OCI-LY7 (cell line): ENCODE measurements around the gene VAMP2. TPM values are rescaled to one million over a fixed set of nuclear protein-coding genes. Genes with fewer than 3 reads are reported as not detected.
A peak's percentile ranks its signal among the peaks of the same experiment; 100 is the strongest.

ENCODE experiments used
- BruUV-seq: library from RNA; stranded (reverse); fragments of 400-500 nt; replicated peaks from 2 replicates; lab custom pipeline; 2021; lab: Mats Ljungman, UMichigan
- CTCF ChIA-PET: fragments of 300-600 bp; sonication (Branson Sonifier 250); formaldehyde crosslinking; loops from one replicate; lab custom pipeline; 2022; ENCODE audit warnings: antibody characterized with exemption; ENCODE audit not compliant: unreplicated experiment; lab: Charles Lee
- POLR2A ChIA-PET: fragments of 300-600 bp; sonication (Branson Sonifier 250); formaldehyde crosslinking; loops from one replicate; lab custom pipeline; 2022; ENCODE audit warnings: antibody characterized with exemption; lab: Charles Lee
- DNase-seq: peaks from one replicate; pipeline ENCODE4 v3.0.0-alpha.2; 2015; ENCODE audit warnings: low spot score
- H2AFZ ChIP-seq: fragments of 200-600 bp; sonication (generic), shearing (Covaris generic); 2 replicates; pipeline ENCODE4 v1.6.1; 2014; ENCODE audit warnings: mild to moderate bottlenecking, antibody characterized with exemption, low read length, moderate library complexity
- H3K27ac ChIP-seq: fragments of 200-600 bp; sonication (generic); 2 replicates; pipeline ENCODE4 v1.5.1; 2014; ENCODE audit warnings: mixed run types, low read depth, mild to moderate bottlenecking, moderate library complexity, low read length, inconsistent platforms; ENCODE audit not compliant: poor library complexity, severe bottlenecking
- H3K36me3 ChIP-seq: fragments of 200-600 bp; sonication (generic); 2 replicates; pipeline ENCODE4 v1.6.1; 2014; ENCODE audit warnings: mild to moderate bottlenecking, antibody characterized with exemption, low read length, moderate library complexity, mixed read lengths; ENCODE audit not compliant: insufficient read depth
- H3K4me1 ChIP-seq: fragments of 200-600 bp; sonication (generic); 2 replicates; pipeline ENCODE4 v1.5.1; 2014; ENCODE audit warnings: mild to moderate bottlenecking, low read length; ENCODE audit not compliant: insufficient read depth, poor library complexity, severe bottlenecking
- H3K4me2 ChIP-seq: fragments of 200-600 bp; sonication (generic); 2 replicates; pipeline ENCODE4 v1.6.1; 2014; ENCODE audit warnings: mild to moderate bottlenecking, low read length
- H3K4me3 ChIP-seq: fragments of 200-600 bp; sonication (generic); 2 replicates; pipeline ENCODE4 v1.5.1; 2014; ENCODE audit warnings: mild to moderate bottlenecking, low read depth, low read length; ENCODE audit not compliant: poor library complexity, severe bottlenecking
- H3K79me2 ChIP-seq: fragments of 200-600 bp; sonication (generic); 2 replicates; pipeline ENCODE4 v1.6.1; 2016; ENCODE audit warnings: low read depth, mild to moderate bottlenecking, low read length, moderate library complexity, mixed read lengths; ENCODE audit not compliant: insufficient read depth
- H3K9me2 ChIP-seq: fragments of 200-600 bp; sonication (generic); 2 replicates; pipeline ENCODE4 v1.6.1; 2016; ENCODE audit warnings: mild to moderate bottlenecking, low read length, mixed read lengths; ENCODE audit not compliant: insufficient read depth
- H3K9me3 ChIP-seq: fragments of 200-600 bp; sonication (generic); 2 replicates; pipeline ENCODE4 v1.6.1; 2014; ENCODE audit warnings: mild to moderate bottlenecking, mixed run types, low read length, mixed read lengths
- H4K20me1 ChIP-seq: fragments of 200-600 bp; sonication (generic); 2 replicates; pipeline ENCODE4 v1.6.1; 2014; ENCODE audit warnings: mild to moderate bottlenecking, antibody characterized with exemption, low read length, moderate library complexity, mixed read lengths; ENCODE audit not compliant: insufficient read depth
- CTCF ChIP-seq: fragments of 200-600 bp; sonication (generic); conservative IDR thresholded peaks from 2 replicates; pipeline ENCODE4 v1.5.1; 2014; ENCODE audit warnings: mild to moderate bottlenecking, antibody characterized with exemption, low read length, moderate library complexity, mixed read lengths
- EZH2phosphoT487 ChIP-seq: fragments of 200-600 bp; sonication (generic); IDR thresholded peaks from 2 replicates; pipeline ENCODE4 v1.6.1; 2018; ENCODE audit warnings: low read depth, borderline replicate concordance, mild to moderate bottlenecking, mixed run types, antibody characterized with exemption, low read length, moderate library complexity, mixed read lengths
- intact Hi-C: fragments of 100-400 bp; cut with micrococcal nuclease; formaldehyde crosslinking; loops from one replicate; pipeline ENCODE4 v1.10.0; 2022; ENCODE audit not compliant: unreplicated experiment
- total RNA-seq, 2 experiments: library from RNA; depleted of rRNA in 1 of 2; stranded (reverse); fragments of >200 nt in 1 of 2; shearing (Covaris generic) in 1 of 2; gene quantifications; 2 replicates each; pipeline ENCODE4 v1.2.3, GENCODE V29; 2014 to 2022

Gene VAMP2
- total RNA-seq, 2 experiments from 2014 or later, result 21.2 to 40.9 TPM

DNA sequence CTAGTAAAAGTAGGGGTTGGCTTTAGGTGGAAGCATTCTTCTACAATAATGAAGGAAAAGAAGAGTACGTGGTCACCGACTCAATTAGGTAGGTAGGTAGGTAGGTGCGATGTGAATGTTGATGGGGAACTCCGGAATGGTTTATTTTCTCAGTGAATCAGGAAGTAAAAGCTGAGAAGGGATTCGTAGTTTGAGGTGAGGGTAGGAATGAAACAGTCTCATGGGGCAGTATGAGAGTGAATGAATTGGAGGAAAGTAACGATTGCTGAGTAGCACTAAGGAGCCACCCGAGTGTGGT lies 24.4 kb downstream of the VAMP2 start:
- peak overlapping the region; percentile 70 for H3K4me3 ChIP-seq
- POLR2A ChIA-PET, result interaction anchor here (0.6 to 2.3 kb wide), 4 partner anchors 12 to 720 kb away, joined by 3 to 7 read pairs (median 4); no protein-coding TSS in a partner anchor
- CTCF ChIA-PET, result interaction anchor here (1.0 to 1.5 kb wide), 3 partner anchors 12 to 25 kb away, joined by 3 read pairs; no protein-coding TSS in a partner anchor

GRCh38 chr17:8137645-8138373 lies 24.9 kb downstream of the VAMP2 start:
- ChIA-PET POLR2A (interaction anchor here (0.6 to 2.3 kb wide), 5 partner anchors 11 to 720 kb away, joined by 3 to 7 read pairs (median 3); partner anchors contain the start of gene PER1), CTCF (interaction anchor here (0.6 to 1.5 kb wide), 4 partner anchors 11 to 26 kb away, joined by 3 read pairs; no protein-coding TSS in a partner anchor)
- BruUV-seq, result no TSS peak
- Histone ChIP-seq H3K36me3 (peaks cover 22% of the 10 kb centered on the region; the same call in 1 of the 2 replicates), H3K4me1 (peaks cover 18% of the 10 kb centered on the region), H3K9me3 (no peaks in the 10 kb centered on the region), H3K9me2 (no peaks in the 10 kb centered on the region), H2AFZ (peak overlapping the region; percentile 66), H4K20me1 (no peaks in the 10 kb centered on the region), H3K79me2 (no peaks in the 10 kb centered on the region), H3K4me2 (peak overlapping the region; percentile 89), H3K27ac (peak overlapping the region; percentile 74), H3K4me3 (peak overlapping the region; percentile 70)
- TF ChIP-seq CTCF (no peak), EZH2phosphoT487 (no peak)
- no peak for DNase-seq
- intact Hi-C loops, result loop anchor here (1.0 to 5.0 kb wide), 2 partner anchors 18 to 164 kb away; no protein-coding TSS in a partner anchor

More for the DNA sequence above, 24.4 kb downstream of the VAMP2 start:
- no peaks in the 10 kb centered on the region for H3K9me2 ChIP-seq
- no peaks in the 10 kb centered on the region for H4K20me1 ChIP-seq
- H3K4me2 ChIP-seq, result peak overlapping the region; percentile 89
- H3K9me3 ChIP-seq, result no peaks in the 10 kb centered on the region
- peaks cover 23% of the 10 kb centered on the region; the same call in 1 of the 2 replicates for H3K36me3 ChIP-seq
- H3K4me1 ChIP-seq, result peaks cover 18% of the 10 kb centered on the region
- BruUV-seq, result no TSS peak
- TF ChIP-seq EZH2phosphoT487, result no peak
- TF ChIP-seq CTCF, result no peak
- no peak for DNase-seq
- H3K79me2 ChIP-seq, result no peaks in the 10 kb centered on the region
- intact Hi-C loops, result loop anchor here (1.0 to 5.0 kb wide), 2 partner anchors 18 to 164 kb away; no protein-coding TSS in a partner anchor
- H2AFZ ChIP-seq, result peak overlapping the region; percentile 66
- peak overlapping the region; percentile 74 for H3K27ac ChIP-seq
